Measurements from ENCODE around the gene KCNJ14. TPM values are rescaled to one million over a fixed set of nuclear protein-coding genes. Genes with fewer than 3 reads are reported as not detected.

Gene KCNJ14
- total RNA-seq, 4 donors from 2014 or later: 0.44 to 4.1 (median 1.5) TPM

GRCh38 chr19:48455908-48456562 lies 661 bp downstream of the KCNJ14 start:
- no peak overlapping the region for H3K27ac ChIP-seq
- peaks cover 0 to 16% (median 0%) of the 10 kb centered on the region in 4 donors for H3K4me1 ChIP-seq
- TF ChIP-seq POLR2A (IDR thresholded peaks at IDR 0.05) (no peak), EP300 (IDR thresholded peaks at IDR 0.05) (no peak), CTCF (IDR thresholded peaks at IDR 0.05) (no peak)
- DNase-seq (ENCODE audit: low spot score in 2 of 2): no peak
- H3K4me3 ChIP-seq: no peak overlapping the region
- H3K27me3 ChIP-seq: no peaks in the 10 kb centered on the region
- 90 to 92% methylated on average over 8 to 11 of the region's 11 CpGs for WGBS, 2 donors
- H3K36me3 ChIP-seq: peaks cover 0 to 60% (median 27%) of the 10 kb centered on the region in 3 donors
- no peaks in the 10 kb centered on the region for H3K9me3 ChIP-seq

GRCh38 chr19:48456864-48457263 lies 1.5 kb downstream of the KCNJ14 start:
- TF ChIP-seq EP300 (IDR thresholded peaks at IDR 0.05) (no peak), POLR2A (IDR thresholded peaks at IDR 0.05) (no peak), CTCF (IDR thresholded peaks at IDR 0.05) (no peak)
- peaks cover 0 to 56% (median 21%) of the 10 kb centered on the region in 3 donors for H3K36me3 ChIP-seq
- H3K4me1 ChIP-seq: peaks cover 0 to 16% (median 0%) of the 10 kb centered on the region in 4 donors
- no peaks in the 10 kb centered on the region for H3K27me3 ChIP-seq
- H3K4me3 ChIP-seq: no peak overlapping the region
- DNase-seq (ENCODE audit: low spot score in 2 of 2): no peak
- no peak overlapping the region for H3K27ac ChIP-seq
- H3K9me3 ChIP-seq: no peaks in the 10 kb centered on the region
- 91 to 97% methylated on average over 4 of the region's 4 CpGs for WGBS, 2 donors

- H3K27me3 ChIP-seq: no peaks in the 10 kb centered on the region
- no peak for DNase-seq (ENCODE audit: low spot score in 2 of 2)
- peaks cover 0 to 52% (median 14%) of the 10 kb centered on the region in 3 donors for H3K36me3 ChIP-seq
- H3K4me1 ChIP-seq: peaks cover 0 to 7% (median 0%) of the 10 kb centered on the region in 4 donors
- TF ChIP-seq EP300 (IDR thresholded peaks at IDR 0.05): no peak
- no peak for TF ChIP-seq POLR2A (IDR thresholded peaks at IDR 0.05)
- no peak for TF ChIP-seq CTCF (IDR thresholded peaks at IDR 0.05)
- H3K9me3 ChIP-seq: no peaks in the 10 kb centered on the region
- WGBS, 2 donors: 75 to 88% methylated on average over 2 of the region's 2 CpGs
- no peak overlapping the region for H3K4me3 ChIP-seq
- H3K27ac ChIP-seq: no peak overlapping the region
Observed at GRCh38 chr19:48458016-48458415, 2.6 kb downstream of the KCNJ14 start.

DNA sequence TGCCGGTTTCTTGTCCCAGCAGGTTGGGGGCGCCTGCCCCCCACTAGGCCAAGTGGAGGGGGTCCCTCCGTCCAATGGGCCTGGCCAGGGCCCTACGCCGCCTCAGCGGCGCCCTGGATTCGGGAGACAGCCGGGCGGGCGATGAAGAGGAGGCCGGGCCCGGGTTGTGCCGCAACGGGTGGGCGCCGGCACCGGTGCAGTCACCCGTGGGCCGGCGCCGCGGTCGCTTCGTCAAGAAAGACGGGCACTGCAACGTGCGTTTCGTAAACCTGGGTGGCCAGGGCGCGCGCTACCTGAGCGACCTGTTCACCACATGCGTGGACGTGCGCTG lies 6.2 kb downstream of the KCNJ14 start:
- Histone ChIP-seq H3K36me3 (peaks cover 0 to 16% (median 0%) of the 10 kb centered on the region in 3 donors), H3K9me3 (no peaks in the 10 kb centered on the region), H3K4me1 (no peaks in the 10 kb centered on the region), H3K4me3 (no peak overlapping the region), H3K27ac (no peak overlapping the region), H3K27me3 (no peaks in the 10 kb centered on the region)
- TF ChIP-seq CTCF (IDR thresholded peaks at IDR 0.05) (no peak), POLR2A (IDR thresholded peaks at IDR 0.05) (no peak), EP300 (IDR thresholded peaks at IDR 0.05) (no peak)
- WGBS, 2 donors: 90 to 93% methylated on average over 35 to 36 of the region's 36 CpGs
- DNase-seq (ENCODE audit: low spot score in 2 of 2): no peak

GRCh38 chr19:48461982-48462655 lies 6.7 kb downstream of the KCNJ14 start:
- H3K4me3 ChIP-seq: no peak overlapping the region
- 77 to 80% methylated on average over 23 to 43 of the region's 62 CpGs for WGBS, 2 donors
- H3K36me3 ChIP-seq: peaks cover 0 to 12% (median 0%) of the 10 kb centered on the region in 3 donors
- TF ChIP-seq EP300 (IDR thresholded peaks at IDR 0.05): no peak
- TF ChIP-seq CTCF (IDR thresholded peaks at IDR 0.05): no peak
- TF ChIP-seq POLR2A (IDR thresholded peaks at IDR 0.05): no peak
- no peaks in the 10 kb centered on the region for H3K27me3 ChIP-seq
- no peak overlapping the region for H3K27ac ChIP-seq
- no peak for DNase-seq (ENCODE audit: low spot score in 2 of 2)
- H3K9me3 ChIP-seq: no peaks in the 10 kb centered on the region
- H3K4me1 ChIP-seq: no peaks in the 10 kb centered on the region

Measured in tibial nerve (tissue), 4 donors.